ENCODE results near the gene TAX1BP1.

TAX1BP1 gene

DNA sequence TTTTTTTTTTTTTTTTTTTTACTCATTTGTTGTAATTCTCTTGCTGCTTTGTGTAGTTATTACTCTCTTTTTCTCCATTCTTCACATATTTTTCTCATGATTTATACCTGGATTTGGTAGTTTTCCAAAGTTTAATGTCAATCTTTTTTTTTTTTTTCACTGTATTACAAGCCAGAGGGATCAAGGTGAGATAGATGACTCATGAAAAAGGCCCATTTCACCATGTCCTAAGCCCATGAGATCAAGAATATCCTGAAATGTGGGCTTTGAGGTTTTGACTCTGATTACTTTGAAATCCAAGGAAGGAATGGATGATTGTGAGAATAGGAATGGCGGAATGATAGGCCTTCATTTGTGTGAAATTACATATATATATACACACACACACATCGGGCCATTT lies 31.1 kb downstream of the TAX1BP1 start:
- no peak for TF ChIP-seq BHLHE40 (IDR thresholded peaks at IDR 0.05; ENCODE audit: borderline replicate concordance)
- no peak for TF ChIP-seq SP1 (IDR thresholded peaks at IDR 0.05)
- TF ChIP-seq FOXA1 (IDR thresholded peaks at IDR 0.05): no peak
- TF ChIP-seq CTBP1 (IDR thresholded peaks at IDR 0.05; ENCODE audit: borderline replicate concordance): no peak
- no peak for TF ChIP-seq ELF4 (IDR thresholded peaks at IDR 0.05)
- TF ChIP-seq FOXM1 (IDR thresholded peaks at IDR 0.05; ENCODE audit: borderline replicate concordance): no peak
- no peak for DNase-seq (ENCODE audit: extremely low spot score)
- ChIA-PET POLR2A (no interaction called here), CTCF (no interaction called here)

DNA sequence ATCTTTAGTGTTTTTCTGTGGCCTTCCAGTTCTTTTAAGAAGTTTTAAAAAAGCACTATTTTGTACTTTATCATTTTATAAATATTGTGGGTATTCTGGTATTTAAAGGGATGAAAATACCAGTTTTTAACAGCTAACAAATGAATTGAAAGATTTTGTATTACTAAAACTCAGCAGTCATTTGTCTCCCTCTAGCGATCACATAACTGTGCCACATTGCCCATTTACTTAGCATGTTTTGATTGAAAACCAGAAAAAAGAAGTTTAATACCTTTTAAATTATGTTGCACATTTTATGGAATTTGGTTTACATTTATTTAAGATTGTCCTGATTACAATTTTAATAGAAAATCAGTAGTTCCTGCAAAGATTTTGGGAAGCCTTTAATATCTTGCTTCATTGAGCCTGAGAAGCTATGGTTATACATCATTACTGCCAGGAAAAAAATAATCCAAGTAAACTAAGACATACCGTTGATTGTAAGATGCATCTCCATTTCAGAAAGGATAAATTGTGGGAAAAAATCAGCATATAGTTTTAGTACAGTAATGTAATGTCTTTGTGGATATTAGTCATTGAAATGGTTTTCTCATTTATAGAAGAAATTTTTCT lies 34.9 kb downstream of the TAX1BP1 start:
- DNase-seq (ENCODE audit: extremely low spot score): peak; percentile 10
- ChIA-PET POLR2A (interaction anchor here (0.9 kb wide), 1 partner anchor 590 kb away, joined by 3 read pairs; no protein-coding TSS in a partner anchor), CTCF (interaction anchor here (0.6 to 2.3 kb wide), 13 partner anchors 10 to 654 kb away, joined by 3 to 20 read pairs (median 4); no protein-coding TSS in a partner anchor)
- no peak for TF ChIP-seq ZNF384 (IDR thresholded peaks at IDR 0.05)
- TF ChIP-seq HDGF (IDR thresholded peaks at IDR 0.05; ENCODE audit: borderline replicate concordance): no peak
- TF ChIP-seq L3MBTL2 (conservative IDR thresholded peaks at IDR 0.05): no peak
- TF ChIP-seq CTBP1 (IDR thresholded peaks at IDR 0.05; ENCODE audit: borderline replicate concordance): no peak
- no peak for TF ChIP-seq ELF4 (IDR thresholded peaks at IDR 0.05)

DNA sequence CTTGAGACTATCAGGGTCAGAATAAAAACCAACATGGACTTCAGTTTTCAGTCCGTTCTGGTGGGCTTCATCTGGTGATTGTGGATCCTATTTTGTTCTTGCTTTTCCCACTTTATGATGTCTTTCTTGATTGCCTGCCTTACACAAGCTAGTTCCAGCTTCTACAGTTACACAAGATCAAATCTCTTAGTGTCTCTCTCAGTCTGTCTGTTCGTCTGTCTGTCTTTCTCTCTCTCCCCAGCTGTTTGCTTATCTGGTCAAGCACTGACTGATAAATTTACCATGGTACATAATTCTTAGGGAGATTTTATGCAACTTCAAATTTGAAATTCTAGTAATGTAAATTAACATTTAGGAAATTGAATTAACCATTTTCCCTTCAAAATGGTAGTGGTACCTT lies 35.8 kb downstream of the TAX1BP1 start:
- no peak for TF ChIP-seq LEF1 (IDR thresholded peaks at IDR 0.05; ENCODE audit: borderline replicate concordance)
- TF ChIP-seq ELF4 (IDR thresholded peaks at IDR 0.05): no peak
- TF ChIP-seq, protein P1, sequence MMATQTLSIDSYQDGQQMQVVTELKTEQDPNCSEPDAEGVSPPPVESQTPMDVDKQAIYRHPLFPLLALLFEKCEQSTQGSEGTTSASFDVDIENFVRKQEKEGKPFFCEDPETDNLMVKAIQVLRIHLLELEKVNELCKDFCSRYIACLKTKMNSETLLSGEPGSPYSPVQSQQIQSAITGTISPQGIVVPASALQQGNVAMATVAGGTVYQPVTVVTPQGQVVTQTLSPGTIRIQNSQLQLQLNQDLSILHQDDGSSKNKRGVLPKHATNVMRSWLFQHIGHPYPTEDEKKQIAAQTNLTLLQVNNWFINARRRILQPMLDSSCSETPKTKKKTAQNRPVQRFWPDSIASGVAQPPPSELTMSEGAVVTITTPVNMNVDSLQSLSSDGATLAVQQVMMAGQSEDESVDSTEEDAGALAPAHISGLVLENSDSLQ (IDR thresholded peaks at IDR 0.05): no peak
- TF ChIP-seq FOXM1 (IDR thresholded peaks at IDR 0.05; ENCODE audit: borderline replicate concordance): no peak
- TF ChIP-seq ZNF384 (IDR thresholded peaks at IDR 0.05): no peak
- TF ChIP-seq TARDBP (IDR thresholded peaks at IDR 0.05): no peak
- TF ChIP-seq FOXA1 (IDR thresholded peaks at IDR 0.05): no peak
- TF ChIP-seq FOXK2 (IDR thresholded peaks at IDR 0.05): no peak
- no peak for TF ChIP-seq CTBP1 (IDR thresholded peaks at IDR 0.05; ENCODE audit: borderline replicate concordance)
- no peak for TF ChIP-seq NFRKB (IDR thresholded peaks at IDR 0.05)
- TF ChIP-seq L3MBTL2 (conservative IDR thresholded peaks at IDR 0.05): no peak
- no peak for TF ChIP-seq SUZ12 (IDR thresholded peaks at IDR 0.05)
- TF ChIP-seq SP1 (IDR thresholded peaks at IDR 0.05): no peak
- no peak for TF ChIP-seq HDGF (IDR thresholded peaks at IDR 0.05; ENCODE audit: borderline replicate concordance)
- no peak for TF ChIP-seq ARNT (IDR thresholded peaks at IDR 0.05)
- no peak for TF ChIP-seq BHLHE40 (IDR thresholded peaks at IDR 0.05; ENCODE audit: borderline replicate concordance)
- ChIA-PET POLR2A (no interaction called here), CTCF (interaction anchor here (0.8 to 2.2 kb wide), 5 partner anchors 11 to 577 kb away, joined by 3 to 20 read pairs (median 7); no protein-coding TSS in a partner anchor)
- DNase-seq (ENCODE audit: extremely low spot score): no peak

DNA sequence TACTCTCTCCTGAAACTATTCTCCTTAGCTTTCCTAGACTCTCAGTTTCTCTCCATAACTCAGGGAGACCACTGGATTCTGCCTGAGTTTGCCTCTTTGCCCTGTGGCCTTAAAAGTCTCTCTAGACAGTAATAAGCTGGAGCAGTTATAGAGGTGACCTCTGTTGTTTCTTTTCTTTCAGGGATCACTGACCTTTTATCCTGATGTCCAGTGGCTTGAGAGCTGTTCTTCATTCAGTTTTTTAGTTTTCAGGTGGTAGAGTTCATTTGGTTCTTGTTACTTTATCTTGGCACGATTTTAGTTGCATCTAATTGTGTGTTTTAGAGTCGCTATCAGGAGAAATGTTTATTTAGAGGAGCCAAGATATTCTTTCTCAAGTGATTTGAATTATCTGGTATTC lies 37.7 kb downstream of the TAX1BP1 start:
- ChIA-PET CTCF (interaction anchor here (0.9 to 1.1 kb wide), 3 partner anchors 32 to 582 kb away, joined by 3 read pairs; no protein-coding TSS in a partner anchor), POLR2A (interaction anchor here (1.4 kb wide), 1 partner anchor 37 kb away, joined by 4 read pairs; no protein-coding TSS in a partner anchor)
- TF ChIP-seq LEF1 (IDR thresholded peaks at IDR 0.05; ENCODE audit: borderline replicate concordance) (no peak), FOXM1 (IDR thresholded peaks at IDR 0.05; ENCODE audit: borderline replicate concordance) (no peak), BHLHE40 (IDR thresholded peaks at IDR 0.05; ENCODE audit: borderline replicate concordance) (no peak), ARNT (IDR thresholded peaks at IDR 0.05) (no peak), TARDBP (IDR thresholded peaks at IDR 0.05) (no peak), SUZ12 (IDR thresholded peaks at IDR 0.05) (no peak), ELF4 (IDR thresholded peaks at IDR 0.05) (no peak), CTBP1 (IDR thresholded peaks at IDR 0.05; ENCODE audit: borderline replicate concordance) (no peak), FOXK2 (IDR thresholded peaks at IDR 0.05) (no peak), SP1 (IDR thresholded peaks at IDR 0.05) (no peak), FOXA1 (IDR thresholded peaks at IDR 0.05) (no peak), L3MBTL2 (conservative IDR thresholded peaks at IDR 0.05) (no peak), ZNF384 (IDR thresholded peaks at IDR 0.05) (no peak), NFRKB (IDR thresholded peaks at IDR 0.05) (no peak), HDGF (IDR thresholded peaks at IDR 0.05; ENCODE audit: borderline replicate concordance) (no peak)
- TF ChIP-seq, protein P1 (IDR thresholded peaks at IDR 0.05): no peak
- DNase-seq (ENCODE audit: extremely low spot score): no peak

DNA sequence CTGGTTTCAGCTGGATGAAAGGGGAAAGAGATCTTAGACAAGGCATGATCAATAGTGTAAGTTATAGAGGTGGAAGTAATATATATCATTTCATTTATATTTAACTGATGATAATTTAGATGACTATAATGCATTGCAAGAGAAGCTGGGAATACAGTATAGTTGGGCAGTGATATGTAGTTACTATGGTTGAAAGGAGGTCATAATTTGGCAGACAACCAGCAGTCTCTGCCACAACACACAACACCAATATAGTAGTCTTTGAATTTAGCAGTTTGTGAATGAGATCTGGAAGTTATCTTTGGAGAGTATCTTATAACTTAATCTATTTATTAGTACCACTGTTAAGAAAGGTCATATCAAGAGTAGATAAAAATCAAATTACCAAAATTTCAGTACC lies 39.9 kb downstream of the TAX1BP1 start:
- TF ChIP-seq LEF1 (IDR thresholded peaks at IDR 0.05; ENCODE audit: borderline replicate concordance): no peak
- TF ChIP-seq SUZ12 (IDR thresholded peaks at IDR 0.05): no peak
- no peak for TF ChIP-seq L3MBTL2 (conservative IDR thresholded peaks at IDR 0.05)
- DNase-seq (ENCODE audit: extremely low spot score): no peak
- CTCF ChIA-PET: interaction anchor here (1.1 kb wide), 1 partner anchor 35 kb away, joined by 4 read pairs; no protein-coding TSS in a partner anchor
- POLR2A ChIA-PET: no interaction called here

DNA sequence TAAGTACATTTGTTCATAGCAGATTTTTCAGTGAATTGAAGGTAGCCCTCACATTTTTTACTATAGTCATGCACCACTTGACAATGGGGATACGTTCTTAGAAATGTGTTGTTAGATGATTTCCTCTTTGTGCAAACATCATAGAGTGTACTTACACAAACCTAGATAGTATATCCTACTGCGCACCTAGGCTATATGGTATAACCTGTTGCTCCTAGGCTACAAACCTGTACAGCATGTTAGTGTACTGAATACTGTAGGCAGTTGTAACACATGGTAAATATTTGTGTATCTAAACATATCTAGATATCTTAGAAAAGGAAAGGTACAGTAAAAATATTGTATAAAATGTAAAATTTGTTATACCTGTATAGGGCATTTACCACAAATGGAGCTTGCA lies 41.2 kb downstream of the TAX1BP1 start:
- no peak for TF ChIP-seq CTBP1 (IDR thresholded peaks at IDR 0.05; ENCODE audit: borderline replicate concordance)
- TF ChIP-seq ELF4 (IDR thresholded peaks at IDR 0.05): no peak
- TF ChIP-seq SP1 (IDR thresholded peaks at IDR 0.05): no peak
- TF ChIP-seq ARNT (IDR thresholded peaks at IDR 0.05): no peak
- TF ChIP-seq FOXK2 (IDR thresholded peaks at IDR 0.05): no peak
- TF ChIP-seq, protein P1 (IDR thresholded peaks at IDR 0.05): no peak
- no peak for TF ChIP-seq LEF1 (IDR thresholded peaks at IDR 0.05; ENCODE audit: borderline replicate concordance)
- TF ChIP-seq BHLHE40 (IDR thresholded peaks at IDR 0.05; ENCODE audit: borderline replicate concordance): no peak
- TF ChIP-seq L3MBTL2 (conservative IDR thresholded peaks at IDR 0.05): no peak
- TF ChIP-seq NFRKB (IDR thresholded peaks at IDR 0.05): no peak
- no peak for TF ChIP-seq ZNF384 (IDR thresholded peaks at IDR 0.05)
- TF ChIP-seq HDGF (IDR thresholded peaks at IDR 0.05; ENCODE audit: borderline replicate concordance): no peak
- no peak for TF ChIP-seq SUZ12 (IDR thresholded peaks at IDR 0.05)
- TF ChIP-seq FOXA1 (IDR thresholded peaks at IDR 0.05): no peak
- TF ChIP-seq FOXM1 (IDR thresholded peaks at IDR 0.05; ENCODE audit: borderline replicate concordance): no peak
- TF ChIP-seq TARDBP (IDR thresholded peaks at IDR 0.05): no peak
- CTCF ChIA-PET: no interaction called here
- POLR2A ChIA-PET: no interaction called here

More for the DNA sequence above, 41.2 kb downstream of the TAX1BP1 start:
- DNase-seq (ENCODE audit: extremely low spot score): no peak
